CD4-positive, alpha-beta T cell treated with Interleukin-21 for 1 hour (primary cell): ENCODE data around the gene ZMPSTE24.
A peak's percentile ranks its signal among the peaks of the same experiment; 100 is the strongest.
"Not testable (repeated sequence)": the region's sequence is repeated elsewhere in the genome, so short reads cannot be mapped to it uniquely, and the experiment has no call there.

ENCODE experiments used
- DNase-seq: peaks from one replicate; pipeline ENCODE4 v3.0.0-alpha.2; 2020

Gene ZMPSTE24

GRCh38 chr1:40257688-40258444, at the start of gene ZMPSTE24:
Gene ZMPSTE24, plus strand, starts transcription at chr1:40258236. Its CDS starts 36 bp downstream, at chr1:40258272.
- peak; percentile 99 for DNase-seq

DNA sequence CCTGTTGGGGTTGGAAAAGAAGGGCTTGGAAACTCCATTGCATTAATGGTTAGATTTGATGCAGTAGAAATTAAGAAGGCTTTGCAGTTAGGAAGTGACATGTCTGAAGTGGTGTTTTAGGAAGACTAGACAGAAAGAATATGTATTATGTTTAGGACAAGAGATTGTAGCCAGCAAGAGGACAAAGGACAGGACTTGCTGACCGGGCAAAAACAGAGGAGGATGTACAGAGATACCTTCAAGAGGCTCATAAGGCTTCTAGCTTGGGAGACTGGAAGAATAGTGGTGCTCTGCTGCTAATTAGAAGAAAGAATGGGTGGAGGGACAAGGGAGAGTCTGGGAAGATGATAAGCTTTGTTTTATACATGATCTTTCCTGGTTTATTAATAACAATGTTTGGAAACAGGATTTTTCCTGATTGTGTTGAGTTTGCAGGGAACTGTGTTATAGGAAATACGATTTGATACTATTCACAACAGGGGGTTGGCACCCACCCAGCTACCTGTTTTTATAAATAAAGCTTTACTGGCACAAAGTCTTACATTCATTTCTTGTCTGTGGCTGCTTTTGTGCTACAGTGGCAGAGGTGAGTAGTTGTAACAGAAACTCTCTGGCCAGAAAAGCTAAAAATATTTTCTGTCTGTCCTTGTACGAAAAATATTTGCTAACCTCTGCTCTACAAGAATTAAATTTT, 47.4 kb upstream of the ZMPSTE24 start:
- DNase-seq: no peak

GRCh38 chr1:40218333-40218732, 39.7 kb upstream of the ZMPSTE24 start:
- DNase-seq: no peak

GRCh38 chr1:40221471-40221905, 36.5 kb upstream of the ZMPSTE24 start:
- DNase-seq: not testable (repeated sequence)

DNA sequence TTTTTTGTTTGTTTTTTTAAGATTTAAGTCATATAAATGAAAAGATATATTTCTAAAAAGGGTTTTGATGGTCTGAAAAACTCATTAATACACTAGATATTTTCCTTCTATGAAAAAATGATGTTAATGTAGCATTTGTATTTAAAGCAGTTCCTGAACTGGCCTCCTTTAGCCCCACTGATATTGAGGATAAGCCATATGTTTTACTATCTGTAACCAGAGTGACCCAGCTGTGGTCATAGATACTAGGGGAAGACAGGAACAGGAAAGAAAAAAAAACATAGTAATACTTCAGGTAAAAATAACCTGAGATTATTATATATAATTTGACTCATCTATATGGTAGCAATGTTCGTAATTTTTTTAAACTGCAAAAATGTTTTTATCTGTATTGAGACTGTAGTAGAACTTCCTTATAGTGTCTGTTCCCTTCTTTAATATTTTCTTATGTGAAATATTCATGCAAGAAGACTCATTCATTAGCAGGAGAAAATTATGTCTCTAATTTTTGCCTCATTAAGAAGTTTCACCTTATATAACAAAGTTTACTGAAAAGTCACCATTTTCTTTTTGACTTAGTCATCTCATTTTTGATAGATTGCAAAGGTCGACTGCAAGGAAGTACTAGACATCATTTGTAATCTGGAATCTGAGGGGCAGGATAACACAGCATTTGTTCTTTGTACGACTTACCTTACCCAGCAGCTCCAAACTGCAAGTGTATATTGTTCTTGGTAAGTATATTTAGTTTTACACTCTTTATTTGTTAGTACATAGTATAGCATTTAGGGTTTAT, 35.9 kb upstream of the ZMPSTE24 start:
- DNase-seq: no peak

DNA sequence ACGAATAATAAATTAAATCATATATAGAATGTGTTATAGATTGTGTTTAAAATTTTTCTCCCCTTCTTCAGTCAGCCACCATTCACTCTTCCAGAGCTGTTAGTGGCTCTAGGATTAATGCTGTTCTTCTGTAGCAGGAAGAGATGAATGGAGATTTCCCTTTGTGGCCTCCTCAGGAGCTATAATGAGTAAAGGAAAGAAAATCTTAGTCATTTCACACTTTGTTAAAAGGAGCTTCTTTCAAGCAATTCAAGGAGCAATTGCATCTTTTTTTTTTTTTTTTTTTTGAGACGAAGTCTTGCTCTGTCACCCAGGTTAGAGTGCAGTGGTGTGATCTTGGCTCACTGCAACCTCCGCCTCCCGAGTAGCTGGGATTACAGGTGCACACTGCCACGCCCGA, 34.0 kb upstream of the ZMPSTE24 start:
- no peak for DNase-seq

DNA sequence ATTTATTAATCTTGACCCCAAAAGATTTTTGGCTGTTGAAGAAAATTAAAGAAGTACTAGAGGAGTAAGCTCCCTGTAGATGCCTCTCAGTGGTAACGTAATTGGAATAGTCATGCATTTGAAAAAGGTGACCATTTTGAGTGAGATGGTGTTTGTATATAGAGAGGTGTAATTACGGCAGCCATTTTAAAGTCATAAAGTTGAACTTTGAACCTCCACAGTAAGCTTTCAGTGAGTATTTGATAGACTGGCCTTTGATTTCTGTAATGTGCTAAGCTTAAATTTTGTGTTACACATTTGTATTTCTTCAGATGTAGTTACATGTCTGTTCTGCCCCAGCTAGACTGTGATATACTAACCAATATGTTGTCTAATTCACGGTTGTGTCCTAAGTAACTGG, 31.8 kb upstream of the ZMPSTE24 start:
- DNase-seq: no peak

- DNase-seq: peak; percentile 48
Observed at GRCh38 chr1:40232444-40232843, 25.6 kb upstream of the ZMPSTE24 start.

DNA sequence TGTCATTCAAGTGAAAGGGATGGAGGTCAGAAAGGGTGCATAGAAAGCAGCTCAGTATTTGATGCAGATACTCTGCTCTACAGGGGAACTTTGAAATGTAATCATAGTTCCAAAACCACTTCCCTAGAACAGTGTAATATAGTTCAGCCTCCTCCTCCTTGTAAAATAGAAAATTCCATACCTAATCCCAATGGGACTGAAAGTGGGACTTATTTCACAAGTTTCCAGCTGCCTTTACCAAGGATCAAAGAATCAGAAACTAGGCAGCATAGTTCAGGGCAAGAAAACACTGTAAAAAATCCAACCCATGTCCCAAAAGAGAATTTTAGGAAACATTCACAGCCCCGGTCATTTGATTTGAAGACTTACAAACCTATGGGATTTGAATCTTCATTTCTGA, 18.4 kb upstream of the ZMPSTE24 start:
- no peak for DNase-seq

- no peak for DNase-seq
Observed at GRCh38 chr1:40240390-40240789, 17.6 kb upstream of the ZMPSTE24 start.

DNA sequence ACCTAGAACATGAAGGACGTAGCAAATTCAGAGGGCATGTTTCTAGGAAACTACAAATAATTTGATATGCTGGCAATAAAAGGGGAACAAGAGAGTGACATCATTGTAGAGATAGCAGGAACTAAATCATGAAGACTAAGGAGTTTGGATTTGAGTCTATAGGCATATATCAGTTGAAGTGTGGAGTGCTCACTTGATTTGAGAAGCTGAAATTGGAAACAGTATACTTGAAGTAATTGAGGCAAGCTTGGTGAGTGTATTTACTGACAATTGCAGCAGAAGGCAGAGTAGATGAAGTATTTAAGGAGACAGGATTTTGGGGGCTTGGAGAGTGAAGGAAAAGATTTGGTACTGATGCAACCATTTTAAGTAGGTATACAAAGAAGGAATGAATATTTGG, 16.7 kb upstream of the ZMPSTE24 start:
- DNase-seq: peak; percentile 2

DNA sequence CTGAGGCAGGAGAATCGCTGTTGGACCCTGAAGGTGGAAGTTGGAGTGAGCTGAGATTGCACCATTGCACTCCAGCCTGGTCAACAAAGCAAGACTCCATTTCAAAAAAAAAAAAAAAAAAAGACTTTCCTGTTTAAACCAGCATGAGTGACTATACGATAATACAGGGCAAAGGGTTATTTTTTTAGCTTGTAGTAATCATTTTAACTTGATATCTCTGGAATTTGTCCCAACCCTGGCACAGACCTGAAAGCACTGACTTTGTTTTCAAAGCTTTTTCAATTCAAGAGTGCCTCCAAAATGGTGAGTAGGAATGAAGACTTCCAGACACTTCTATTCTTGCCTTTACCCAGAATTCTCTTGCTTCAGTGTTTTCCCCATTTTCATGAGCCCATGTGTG, 14.7 kb upstream of the ZMPSTE24 start:
- no peak for DNase-seq

- DNase-seq: no peak
Observed at GRCh38 chr1:40244138-40244744, 13.8 kb upstream of the ZMPSTE24 start.

DNA sequence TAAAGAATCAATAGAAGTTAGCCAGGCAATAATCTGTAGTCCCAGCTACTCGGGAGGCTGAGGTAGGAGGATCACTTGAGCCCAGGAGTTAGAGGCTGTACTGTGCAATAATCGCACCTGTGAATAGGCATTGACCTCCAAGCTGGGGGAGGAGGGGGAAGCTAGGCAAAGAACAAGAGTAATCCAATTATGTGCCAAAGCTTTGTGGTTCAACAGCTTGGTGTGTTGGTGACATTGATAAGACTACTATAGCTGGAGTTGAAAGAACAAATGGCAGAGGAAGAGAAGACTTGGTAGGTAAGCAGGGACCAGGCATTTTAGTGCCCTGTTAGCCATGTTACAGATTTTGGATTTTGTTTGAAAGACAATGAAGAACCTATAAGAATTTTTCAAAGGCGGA, 12.3 kb upstream of the ZMPSTE24 start:
- DNase-seq: no peak

GRCh38 chr1:40247655-40248054, 10.4 kb upstream of the ZMPSTE24 start, which contains the start of gene TMCO2:
Gene TMCO2, plus strand, starts transcription at chr1:40247937. Its CDS starts 57 bp downstream, at chr1:40247994.
- DNase-seq: no peak

GRCh38 chr1:40248412-40248811, 9.6 kb upstream of the ZMPSTE24 start:
- DNase-seq: no peak

- DNase-seq: no peak
Observed at GRCh38 chr1:40251456-40251855, 6.6 kb upstream of the ZMPSTE24 start.

GRCh38 chr1:40252601-40253000, 5.4 kb upstream of the ZMPSTE24 start:
- no peak for DNase-seq

DNA sequence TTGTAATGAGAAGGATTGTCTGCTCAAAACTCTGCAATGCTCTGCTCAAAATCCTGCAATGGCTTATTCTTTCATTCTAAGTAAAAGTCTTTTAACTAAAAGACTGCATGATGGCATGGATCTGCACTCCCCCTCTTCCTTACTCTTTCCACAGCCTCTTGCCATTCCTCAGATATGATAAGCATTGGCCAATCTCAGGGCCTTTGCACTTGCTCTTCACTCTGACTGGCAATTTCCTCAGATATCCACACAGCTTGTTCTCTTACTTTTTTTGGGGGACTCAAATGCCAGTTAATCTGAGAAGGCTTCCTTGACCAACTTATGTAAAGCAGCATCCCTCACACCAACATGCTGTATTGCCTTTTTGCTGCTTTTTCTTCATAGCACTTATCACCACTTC, 2.8 kb upstream of the ZMPSTE24 start:
- no peak for DNase-seq

- peak; percentile 2 for DNase-seq
Observed at GRCh38 chr1:40256401-40257084, 1.5 kb upstream of the ZMPSTE24 start.

- DNase-seq: no peak
Observed at GRCh38 chr1:40257313-40257687, 736 bp upstream of the ZMPSTE24 start.

DNA sequence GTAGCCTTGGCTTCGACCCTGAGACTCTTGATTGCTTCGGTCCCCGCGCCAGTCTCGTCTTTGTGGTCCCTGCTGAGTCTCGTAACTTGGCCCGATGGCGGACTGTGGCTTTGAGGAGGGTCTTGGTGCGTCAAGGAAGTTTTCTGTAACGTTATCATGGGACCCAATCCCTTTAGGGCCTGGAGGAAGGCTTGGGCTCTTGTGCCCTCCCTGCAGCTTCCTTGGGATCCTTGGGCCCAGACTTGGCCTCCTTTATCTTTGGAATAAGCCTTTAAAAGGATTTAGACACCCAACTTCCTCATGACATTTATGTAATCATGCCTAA, 371 bp downstream of the ZMPSTE24 start:
- DNase-seq: no peak

GRCh38 chr1:40264354-40264781, 6.3 kb downstream of the ZMPSTE24 start:
- no peak for DNase-seq
